Activated CD4-positive, alpha-beta T cell treated with anti-CD3 and anti-CD28 coated beads, Interleukin-2, amount 10 ng/mL, durations not matched to agents 24 days and 14 days (primary cell): Measurements from ENCODE around the gene BICDL2. TPM values are rescaled to one million over a fixed set of nuclear protein-coding genes. Genes with fewer than 3 reads are reported as not detected.
A peak's percentile ranks its signal among the peaks of the same experiment; 100 is the strongest.

Experiments
- DNase-seq: peaks from one replicate; pipeline ENCODE4 v3.0.0; 2022
- H3K27ac Mint-ChIP-seq: one replicate; pipeline ENCODE4 v1.8.0; 2022; ENCODE audit warnings: mild to moderate bottlenecking, mixed read lengths
- H3K27me3 Mint-ChIP-seq: one replicate; pipeline ENCODE4 v1.8.0; 2022; ENCODE audit warnings: mixed read lengths
- H3K36me3 Mint-ChIP-seq: one replicate; pipeline ENCODE4 v1.8.0; 2022; ENCODE audit warnings: low read depth, mild to moderate bottlenecking, mixed read lengths
- H3K4me1 Mint-ChIP-seq: one replicate; pipeline ENCODE4 v1.8.0; 2021; ENCODE audit warnings: mixed read lengths
- H3K4me3 Mint-ChIP-seq: one replicate; pipeline ENCODE4 v1.8.0; 2022; ENCODE audit warnings: mild to moderate bottlenecking, moderate library complexity, mixed read lengths
- H3K9me3 Mint-ChIP-seq: one replicate; pipeline ENCODE4 v1.8.0; 2021; ENCODE audit warnings: mixed read lengths
- intact Hi-C: fragments of 100-400 bp; cut with micrococcal nuclease; formaldehyde crosslinking; loops from one replicate; pipeline ENCODE4 v1.15.1; 2023
- total RNA-seq: library from RNA; stranded (reverse); gene quantifications from 2 replicates; pipeline ENCODE4 v1.2.3, GENCODE V29; 2022

The BICDL2 gene
- total RNA-seq, 1 donor from 2014 or later: 0.63 TPM

DNA sequence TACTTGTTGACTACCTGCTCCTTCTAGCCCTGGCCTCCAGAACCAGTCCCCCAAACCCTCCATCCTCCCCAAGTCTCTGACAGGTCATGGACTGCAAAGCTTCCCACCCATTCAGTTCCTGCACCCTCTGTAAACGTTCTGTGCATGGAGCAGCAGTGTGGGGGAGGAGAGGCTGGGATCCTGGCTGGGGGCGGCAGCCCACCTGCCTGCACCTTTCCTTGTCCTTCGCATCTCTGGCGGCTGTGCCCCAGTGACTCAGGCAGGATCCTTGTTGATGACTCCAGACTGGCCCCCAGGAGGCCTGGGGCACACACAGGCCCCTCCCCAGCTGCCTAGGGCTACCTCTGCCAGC, 54.9 kb downstream of the BICDL2 start:
- DNase-seq: no peak
- intact Hi-C loops: no loop called here
- Mint-ChIP-seq H3K27me3 (peaks cover 6% of the 10 kb centered on the region), H3K9me3 (no peaks in the 10 kb centered on the region), H3K4me1 (peaks cover 21% of the 10 kb centered on the region), H3K27ac (peak overlapping the region; percentile 83), H3K4me3 (peak overlapping the region; percentile 95), H3K36me3 (peaks cover 9% of the 10 kb centered on the region)

GRCh38 chr16:2981177-2981898, 55.4 kb downstream of the BICDL2 start:
- Mint-ChIP-seq H3K9me3 (no peaks in the 10 kb centered on the region), H3K27ac (peak overlapping the region; percentile 85), H3K36me3 (peaks cover 10% of the 10 kb centered on the region), H3K4me1 (peaks cover 22% of the 10 kb centered on the region), H3K4me3 (peak overlapping the region; percentile 95), H3K27me3 (peaks cover 6% of the 10 kb centered on the region)
- DNase-seq: peak; percentile 57
- intact Hi-C loops: no loop called here

DNA sequence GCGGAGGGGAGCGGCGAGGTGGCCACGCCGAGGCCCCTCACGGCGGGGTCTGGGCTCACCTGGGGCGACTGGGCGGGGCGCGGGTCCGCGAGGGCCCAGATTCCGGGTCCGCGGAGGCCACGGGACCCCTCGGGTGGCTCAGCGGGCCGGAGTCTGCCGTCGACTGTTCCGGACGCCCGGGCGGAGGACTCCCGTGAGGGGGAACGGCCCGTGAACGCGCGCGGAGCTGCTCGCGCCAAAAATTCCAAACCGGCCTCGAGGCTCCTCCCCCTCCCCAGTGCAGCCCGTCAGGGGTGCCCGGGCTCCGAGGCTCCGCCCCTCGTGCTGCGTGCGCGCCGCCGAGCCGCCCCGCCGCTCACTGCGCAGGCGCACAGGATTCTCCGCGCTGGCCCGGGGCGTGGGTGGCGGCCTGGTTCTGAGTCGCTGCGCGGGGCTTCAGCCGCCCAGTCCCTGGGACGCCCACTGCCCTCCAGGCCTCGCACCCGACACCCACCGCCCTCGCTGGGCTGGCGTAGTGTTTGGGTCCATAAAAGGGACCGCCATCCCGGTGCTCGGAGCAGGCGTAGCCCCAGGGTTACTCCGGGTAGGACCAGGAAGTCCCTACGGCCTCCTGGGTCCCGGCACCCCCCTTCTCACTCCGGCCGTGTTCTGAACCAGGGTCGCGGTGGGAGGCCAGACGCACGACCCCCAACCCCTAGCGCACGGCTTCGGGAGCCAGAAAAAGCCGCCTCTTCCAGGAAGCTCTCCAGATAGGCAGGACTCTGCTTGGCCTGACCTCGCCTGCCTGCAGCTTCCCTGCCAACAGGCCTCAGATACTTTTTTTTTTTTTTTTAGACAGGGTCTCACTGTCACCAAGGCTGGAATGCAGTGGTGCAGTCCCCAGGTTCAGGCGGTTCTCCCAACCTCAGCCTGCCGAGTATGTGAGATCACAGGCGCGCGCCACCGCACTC, 56.2 kb downstream of the BICDL2 start, which contains the start of gene PKMYT1:
TSS of gene PKMYT1 (minus strand) at position 220 of the 950 bp plus-strand sequence. CDS start 789 bp downstream, outside the sequence.
- Mint-ChIP-seq H3K27me3 (peaks cover 6% of the 10 kb centered on the region), H3K4me1 (peaks cover 22% of the 10 kb centered on the region), H3K27ac (peak within 1 kb of the TSS; percentile 85), H3K9me3 (no peaks in the 10 kb centered on the region), H3K36me3 (peaks cover 12% of the 10 kb centered on the region), H3K4me3 (peak within 1 kb of the TSS; percentile 95)
- peak; percentile 99 for DNase-seq
- intact Hi-C loops: loop anchor here (1.0 kb wide), 1 partner anchor 10 kb away; no protein-coding TSS in a partner anchor

DNA sequence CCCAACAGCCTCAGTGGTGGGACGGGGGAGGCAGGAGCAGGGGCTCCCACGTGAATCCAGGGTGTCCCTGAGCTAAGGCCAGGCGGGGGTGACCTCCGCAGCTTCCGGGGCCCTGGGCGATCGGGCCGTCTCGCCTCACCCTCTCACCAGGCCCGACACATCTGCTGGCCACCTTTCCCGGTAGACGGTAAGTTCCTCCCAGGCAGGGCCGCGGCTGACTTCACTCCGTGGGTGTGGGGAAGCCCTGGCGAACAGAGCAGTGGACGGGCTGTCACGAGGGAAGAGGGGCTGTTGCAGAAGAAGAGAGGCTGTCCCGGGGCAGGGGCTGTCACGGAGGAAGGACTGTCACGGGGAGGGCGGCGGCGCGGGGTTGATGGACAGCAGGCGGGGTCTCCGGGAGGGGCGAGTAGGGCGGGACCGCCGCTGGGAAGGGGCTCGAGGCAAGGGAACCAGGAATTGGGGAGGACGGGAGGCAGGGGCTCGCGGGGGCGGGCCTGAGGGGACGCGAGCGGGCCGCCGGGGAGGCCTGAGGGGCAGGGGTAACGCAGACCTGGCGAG, 57.0 kb downstream of the BICDL2 start:
- peak; percentile 81 for DNase-seq
- Mint-ChIP-seq H3K27ac (peak overlapping the region; percentile 84), H3K27me3 (peaks cover 6% of the 10 kb centered on the region), H3K4me1 (peaks cover 22% of the 10 kb centered on the region), H3K9me3 (no peaks in the 10 kb centered on the region), H3K4me3 (peak overlapping the region; percentile 95), H3K36me3 (peaks cover 12% of the 10 kb centered on the region)
- intact Hi-C loops: loop anchor here (1.0 kb wide), 1 partner anchor 9 kb away; no protein-coding TSS in a partner anchor

Other genes starting within 250 kb of the BICDL2 start
- not detected in 2 replicates for gene PRSS33, start 249.4 kb downstream of the BICDL2 start, total RNA-seq
- not detected in 2 replicates for gene PRSS41, start 238.5 kb downstream of the BICDL2 start, total RNA-seq
- gene PRSS21, start 219.7 kb downstream of the BICDL2 start, total RNA-seq: 10.2 and 11.8 TPM in 2 replicates
- gene ZG16B, start 206.6 kb downstream of the BICDL2 start, total RNA-seq: 9.3 and 11.0 TPM in 2 replicates
- gene PRSS22, start 178.8 kb downstream of the BICDL2 start, total RNA-seq: not detected in 2 replicates
- 21.2 and 22.2 TPM in 2 replicates for gene FLYWCH2, start 153.7 kb downstream of the BICDL2 start, total RNA-seq
- 63.9 and 64.5 TPM in 2 replicates for gene FLYWCH1, start 125.0 kb downstream of the BICDL2 start, total RNA-seq
- 0.17 and 0.28 TPM in 2 replicates for gene KREMEN2, start 72.7 kb downstream of the BICDL2 start, total RNA-seq
- 41.0 and 43.3 TPM in 2 replicates for gene PAQR4, start 67.6 kb downstream of the BICDL2 start, total RNA-seq
- 152 TPM in 2 replicates for gene PKMYT1, start 56.5 kb downstream of the BICDL2 start, total RNA-seq
- gene CLDN9, start 24.0 kb downstream of the BICDL2 start, total RNA-seq: not detected in 2 replicates
- gene CLDN6, start 18.8 kb downstream of the BICDL2 start, total RNA-seq: not detected in 2 replicates
- gene TNFRSF12A, start 16.6 kb downstream of the BICDL2 start, total RNA-seq: 7.3 TPM in 2 replicates
- gene HCFC1R1, start 13.0 kb downstream of the BICDL2 start, total RNA-seq: 29.4 TPM in 2 replicates
- gene THOC6, start 12.9 kb downstream of the BICDL2 start, total RNA-seq: 55.3 and 57.0 TPM in 2 replicates
- gene MMP25, start 9.6 kb upstream of the BICDL2 start, total RNA-seq: 8.1 and 10.2 TPM in 2 replicates
- 918 and 934 TPM in 2 replicates for gene IL32, start 28.7 kb upstream of the BICDL2 start, total RNA-seq
- gene ZSCAN10, start 62.4 kb upstream of the BICDL2 start, total RNA-seq: not detected in 2 replicates
- 0.21 and 0.47 TPM in 2 replicates for gene ZNF205, start 75.6 kb upstream of the BICDL2 start, total RNA-seq
- gene ZNF213, start 98.1 kb upstream of the BICDL2 start, total RNA-seq: 9.5 and 10.6 TPM in 2 replicates
- gene OR1F1, start 151.3 kb upstream of the BICDL2 start, total RNA-seq: not detected in 2 replicates
- 13.1 and 13.4 TPM in 2 replicates for gene ZNF200, start 198.2 kb upstream of the BICDL2 start, total RNA-seq
- not detected in 2 replicates for gene MEFV, start 219.7 kb upstream of the BICDL2 start, total RNA-seq
- 27.0 and 31.3 TPM in 2 replicates for gene ZNF263, start 246.5 kb upstream of the BICDL2 start, total RNA-seq